Mesodermal cell (in vitro differentiated cells): ENCODE measurements around the gene MRM2. TPM values are rescaled to one million over a fixed set of nuclear protein-coding genes. Genes with fewer than 3 reads are reported as not detected.

ENCODE experiments used
- H3K27ac ChIP-seq: 2 replicates; pipeline ENCODE4 v1.7.0; 2013; ENCODE audit warnings: mild to moderate bottlenecking, low read depth, low read length, moderate library complexity; ENCODE audit not compliant: severe bottlenecking
- H3K36me3 ChIP-seq: 2 replicates; pipeline ENCODE4 v1.7.1; 2013; ENCODE audit warnings: mild to moderate bottlenecking, low read length, moderate library complexity; ENCODE audit not compliant: control insufficient read depth, insufficient read depth
- H3K4me1 ChIP-seq: one replicate; pipeline ENCODE4 v1.7.1; 2013; ENCODE audit warnings: mild to moderate bottlenecking, low read length; ENCODE audit not compliant: insufficient read depth, control insufficient read depth, poor library complexity, severe bottlenecking
- H3K4me3 ChIP-seq: 2 replicates; pipeline ENCODE4 v1.7.0; 2013; ENCODE audit warnings: low read length, control low read depth, mild to moderate bottlenecking; ENCODE audit not compliant: insufficient read depth, poor library complexity, severe bottlenecking; ENCODE audit errors: extremely low read depth
- H3K9me3 ChIP-seq: 2 replicates; pipeline ENCODE4 v1.7.1; 2013; ENCODE audit warnings: mild to moderate bottlenecking, low read length, moderate library complexity; ENCODE audit not compliant: control insufficient read depth
- WGBS, 2 experiments: methylation state at CpG; one replicate each; pipeline ENCODE4 v1.1.5; 2013; ENCODE audit warnings: missing lambda C conversion rate in 2 of 2; ENCODE audit not compliant: insufficient coverage in 2 of 2; 5-methylcytosine and 5-hydroxymethylcytosine counted together
- polyA plus RNA-seq, 2 experiments: library from polyadenylated mRNA; stranded (reverse); fragments of 50-300 nt; gene quantifications; one replicate each; pipeline ENCODE4 v1.2.3, GENCODE V29; 2013

MRM2 gene
- polyA plus RNA-seq (2013, experiment 1 of 2), result 24.4 TPM
- polyA plus RNA-seq (2013, experiment 2 of 2), result 21.6 TPM

- no peaks in the 10 kb centered on the region for H3K9me3 ChIP-seq
- peak within 1 kb of the TSS; percentile 49 for H3K27ac ChIP-seq
- peaks cover 38% of the 10 kb centered on the region for H3K36me3 ChIP-seq
- 0 to 1% methylated on average over 55 to 63 of the region's 81 CpGs for WGBS, 2 experiments
- H3K4me3 ChIP-seq, result peak within 1 kb of the TSS; percentile 96
- peaks cover 17% of the 10 kb centered on the region for H3K4me1 ChIP-seq
These were observed at the start of gene MRM2, which contains the start of gene NUDT1 for GRCh38 chr7:2241580-2242540. MRM2 (minus strand) TSS chr7:2242205; CDS start chr7:2242169, 36 bp downstream. NUDT1 (plus strand) TSS chr7:2242226; CDS start chr7:2244575, 2,349 bp downstream.

GRCh38 chr7:2290877-2291276, 48.9 kb upstream of the MRM2 start:
- 90 to 91% methylated on average over 3 to 5 of the region's 6 CpGs for WGBS, 2 experiments
- no peaks in the 10 kb centered on the region for H3K9me3 ChIP-seq
- H3K4me1 ChIP-seq, result no peaks in the 10 kb centered on the region
- H3K36me3 ChIP-seq, result no peaks in the 10 kb centered on the region
- no peak overlapping the region for H3K4me3 ChIP-seq
- H3K27ac ChIP-seq, result no peak overlapping the region

GRCh38 chr7:2289621-2290020, 47.6 kb upstream of the MRM2 start:
- no peak overlapping the region for H3K4me3 ChIP-seq
- H3K9me3 ChIP-seq, result no peaks in the 10 kb centered on the region
- no peak overlapping the region for H3K27ac ChIP-seq
- H3K36me3 ChIP-seq, result no peaks in the 10 kb centered on the region
- no peaks in the 10 kb centered on the region for H3K4me1 ChIP-seq
- 87 to 91% methylated on average over 10 to 12 of the region's 13 CpGs for WGBS, 2 experiments

GRCh38 chr7:2289111-2289586, 47.1 kb upstream of the MRM2 start:
- Histone ChIP-seq H3K9me3 (no peaks in the 10 kb centered on the region), H3K4me3 (no peak overlapping the region), H3K4me1 (no peaks in the 10 kb centered on the region), H3K27ac (no peak overlapping the region), H3K36me3 (no peaks in the 10 kb centered on the region)
- WGBS, 2 experiments, result 95 to 96% methylated on average over 15 to 16 of the region's 20 CpGs

- Histone ChIP-seq H3K4me3 (no peak overlapping the region), H3K4me1 (no peaks in the 10 kb centered on the region), H3K36me3 (no peaks in the 10 kb centered on the region), H3K27ac (no peak overlapping the region), H3K9me3 (no peaks in the 10 kb centered on the region)
- WGBS, 2 experiments, result 90% methylated on average over 4 to 8 of the region's 8 CpGs
These were observed 46.5 kb upstream of the MRM2 start for GRCh38 chr7:2288503-2288902.

- H3K4me3 ChIP-seq, result no peak overlapping the region
- H3K27ac ChIP-seq, result no peak overlapping the region
- no peaks in the 10 kb centered on the region for H3K4me1 ChIP-seq
- WGBS, 2 experiments, result 80 to 93% methylated on average over 6 to 8 of the region's 8 CpGs
- H3K36me3 ChIP-seq, result no peaks in the 10 kb centered on the region
- H3K9me3 ChIP-seq, result no peaks in the 10 kb centered on the region
These were observed 45.7 kb upstream of the MRM2 start for GRCh38 chr7:2287745-2288144.

- H3K9me3 ChIP-seq, result no peaks in the 10 kb centered on the region
- peaks cover 11% of the 10 kb centered on the region for H3K4me1 ChIP-seq
- no peak overlapping the region for H3K27ac ChIP-seq
- H3K4me3 ChIP-seq, result no peak overlapping the region
- WGBS, 2 experiments, result 83 to 86% methylated on average over 12 to 18 of the region's 20 CpGs
- H3K36me3 ChIP-seq, result peaks cover under 1% of the 10 kb centered on the region
These were observed 41.1 kb upstream of the MRM2 start for GRCh38 chr7:2283074-2283473.

GRCh38 chr7:2282185-2282751, 40.3 kb upstream of the MRM2 start:
- no peak overlapping the region for H3K4me3 ChIP-seq
- H3K4me1 ChIP-seq, result peaks cover 11% of the 10 kb centered on the region
- H3K27ac ChIP-seq, result no peak overlapping the region
- no peaks in the 10 kb centered on the region for H3K9me3 ChIP-seq
- 80 to 86% methylated on average over 12 to 14 of the region's 14 CpGs for whole genome bisulfite sequencing, 2 experiments
- peaks cover 4% of the 10 kb centered on the region for H3K36me3 ChIP-seq

GRCh38 chr7:2281541-2281940, 39.5 kb upstream of the MRM2 start:
- peaks cover 11% of the 10 kb centered on the region for H3K4me1 ChIP-seq
- H3K27ac ChIP-seq, result peak overlapping the region; percentile 23
- peaks cover 8% of the 10 kb centered on the region for H3K36me3 ChIP-seq
- H3K9me3 ChIP-seq, result no peaks in the 10 kb centered on the region
- H3K4me3 ChIP-seq, result no peak overlapping the region
- 90 to 93% methylated on average over 6 to 8 of the region's 9 CpGs for WGBS, 2 experiments

- Histone ChIP-seq H3K9me3 (no peaks in the 10 kb centered on the region), H3K4me3 (no peak overlapping the region), H3K4me1 (peaks cover 11% of the 10 kb centered on the region), H3K27ac (no peak overlapping the region), H3K36me3 (peaks cover 9% of the 10 kb centered on the region)
- 100% methylated on average over 1 of the region's 2 CpGs for WGBS, 2 experiments
These were observed 38.4 kb upstream of the MRM2 start for GRCh38 chr7:2280424-2280823.
